ENCODE measurements around the gene SLC25A47.

GRCh38 chr14:100325958-100326357 lies 2.8 kb downstream of the SLC25A47 start:
- no peak for TF ChIP-seq CTCF (IDR thresholded peaks at IDR 0.05)
- no peak for TF ChIP-seq POLR2A (IDR thresholded peaks at IDR 0.05)

Data from body of pancreas (tissue), 4 donors.